K562 (cell line): ENCODE results near the gene TRIM27. TPM values are rescaled to one million over a fixed set of nuclear protein-coding genes. Genes with fewer than 3 reads are reported as not detected.
A peak's percentile ranks its signal among the peaks of the same experiment; 100 is the strongest.

ENCODE experiments used
- BRD9 ChIP-seq: fragments of 450-650 bp; IDR thresholded peaks from 2 replicates; pipeline ENCODE4 v1.6.1; 2018; ENCODE audit warnings: low read depth; ENCODE audit not compliant: partially characterized antibody
- C11orf30 ChIP-seq: fragments of 450-650 bp; IDR thresholded peaks from 2 replicates; pipeline ENCODE4 v1.6.1; 2016; ENCODE audit warnings: low read depth, mild to moderate bottlenecking
- COPS2 ChIP-seq: fragments of 450-650 bp; conservative IDR thresholded peaks from 2 replicates; pipeline ENCODE4 v1.6.1; 2016; ENCODE audit warnings: mild to moderate bottlenecking, moderate library complexity
- EGR1 ChIP-seq: fragments of 450-650 bp; conservative IDR thresholded peaks from 2 replicates; pipeline ENCODE4 v1.6.1; 2017; ENCODE audit warnings: mild to moderate bottlenecking
- FOXK1 ChIP-seq: sonication (generic); formaldehyde crosslinking; IDR thresholded peaks from 2 replicates; pipeline ENCODE4 v1.8.0; 2022; ENCODE audit warnings: missing genetic modification reagents, mild to moderate bottlenecking, borderline replicate concordance
- GATAD2B ChIP-seq: fragments of 450-650 bp; IDR thresholded peaks from 2 replicates; pipeline ENCODE4 v1.6.1; 2017; ENCODE audit warnings: mild to moderate bottlenecking, borderline replicate concordance
- GTF2F1 ChIP-seq: IDR thresholded peaks from 2 replicates; pipeline ENCODE4 v1.6.1; 2011; ENCODE audit warnings: low read depth, low read length, improper control_type of control experiment
- HDAC3 ChIP-seq: fragments of 450-650 bp; IDR thresholded peaks from 2 replicates; pipeline ENCODE4 v1.6.1; 2018; ENCODE audit warnings: borderline replicate concordance, mild to moderate bottlenecking, moderate library complexity; ENCODE audit not compliant: partially characterized antibody
- ILF3 ChIP-seq: fragments of 450-650 bp; IDR thresholded peaks from 2 replicates; pipeline ENCODE4 v1.6.1; 2018; ENCODE audit warnings: antibody characterized with exemption, mild to moderate bottlenecking, moderate library complexity, borderline replicate concordance
- JUND ChIP-seq, 2 experiments: IDR thresholded peaks; 2 replicates in 1 of 2; 3 replicates in 1 of 2; pipeline ENCODE4 v1.6.1; 2011; ENCODE audit warnings: borderline replicate concordance in 2 of 2, low read depth in 2 of 2, low read length in 2 of 2, improper control_type of control experiment in 1 of 2, missing biosample characterization in 1 of 2, missing genetic modification characterization in 1 of 2, missing genetic modification reagents in 1 of 2
- MBD2 ChIP-seq: sonication (generic); IDR thresholded peaks from 2 replicates; pipeline ENCODE4 v1.6.1; 2016; ENCODE audit warnings: low read depth, borderline replicate concordance
- NCOA4 ChIP-seq: fragments of 450-650 bp; IDR thresholded peaks from 2 replicates; pipeline ENCODE4 v1.6.1; 2018; ENCODE audit warnings: mild to moderate bottlenecking; ENCODE audit not compliant: partially characterized antibody
- NUFIP1 ChIP-seq: fragments of 450-650 bp; IDR thresholded peaks from 2 replicates; pipeline ENCODE4 v1.6.1; 2018; ENCODE audit not compliant: partially characterized antibody
- POLR2H ChIP-seq: IDR thresholded peaks from 2 replicates; pipeline ENCODE4 v1.6.1; 2016; ENCODE audit warnings: missing genetic modification characterization, low read depth, mild to moderate bottlenecking, control low read depth, missing compliant biosample characterization, moderate library complexity
- PYGO2 ChIP-seq: fragments of 450-650 bp; IDR thresholded peaks from 2 replicates; pipeline ENCODE4 v1.6.1; 2016; ENCODE audit warnings: mild to moderate bottlenecking, missing genetic modification characterization, moderate library complexity, missing compliant biosample characterization
- RBM14 ChIP-seq: fragments of 200-400 bp; formaldehyde crosslinking; IDR thresholded peaks from 2 replicates; pipeline ENCODE4 v1.6.1; 2018; ENCODE audit warnings: low read depth, mild to moderate bottlenecking, low read length, moderate library complexity, borderline replicate concordance; ENCODE audit not compliant: insufficient read depth
- SAP30 ChIP-seq: fragments of 200-600 bp; sonication (generic); IDR thresholded peaks from 2 replicates; pipeline ENCODE4 v1.6.1; 2012; ENCODE audit warnings: borderline replicate concordance, low read depth, mild to moderate bottlenecking, moderate library complexity, low read length, control low read depth, inconsistent platforms; ENCODE audit not compliant: insufficient read depth, poor library complexity, severe bottlenecking
- SOX6 ChIP-seq: fragments of 450-650 bp; IDR thresholded peaks from 2 replicates; pipeline ENCODE4 v1.6.1; 2014; ENCODE audit warnings: mild to moderate bottlenecking
- SPI1 ChIP-seq: IDR thresholded peaks from 2 replicates; pipeline ENCODE4 v1.6.1; 2011; ENCODE audit warnings: low read depth, low read length, control low read depth, borderline replicate concordance
- ZNF232 ChIP-seq: sonication (generic); formaldehyde crosslinking; IDR thresholded peaks from 2 replicates; pipeline ENCODE4 v1.8.0; 2022; ENCODE audit warnings: mild to moderate bottlenecking, missing genetic modification reagents
- ZNF282 ChIP-seq: sonication (generic); formaldehyde crosslinking; IDR thresholded peaks from 2 replicates; pipeline ENCODE4 v1.8.1; 2023; ENCODE audit warnings: missing genetic modification reagents
- ZNF696 ChIP-seq: fragments of 250-450 bp; sonication (Bioruptor Pico); conservative IDR thresholded peaks from 2 replicates; pipeline ENCODE4 v1.4.0; 2020; ENCODE audit warnings: mild to moderate bottlenecking, moderate library complexity
- polyA plus RNA-seq, 8 experiments: library from polyadenylated mRNA; depleted of rRNA in 4 of 8; stranded (reverse) in 5 of 8; unstranded in 3 of 8; fragments of >200 nt; fragmentation: Nextera tagmentation in 2 of 8; fragmentation: Illumina TruSeq in 1 of 8; extraction: Ambion mirVana in 2 of 8; extraction: Trizol in 1 of 8; gene quantifications; 2 replicates each; pipeline versions ENCODE4 v1.2.1 to v1.2.3, GENCODE V29; 2011 to 2014; ENCODE audit warnings: inconsistent platforms in 1 of 8, missing spikeins in 1 of 8
- total RNA-seq, 7 experiments: library from RNA; depleted of rRNA in 6 of 7; stranded (reverse); fragments of >200 nt in 6 of 7; fragmentation: Illumina TruSeq in 2 of 7; extraction: Trizol in 2 of 7; gene quantifications; 2 replicates each; pipeline versions ENCODE4 v1.2.1 to v1.2.3, GENCODE V29; 2011 to 2021; ENCODE audit warnings: low replicate concordance in 1 of 7
- TF ChIP-seq, protein P1 (sequence below): fragments of 450-650 bp; IDR thresholded peaks from 2 replicates; pipeline ENCODE4 v1.6.1; 2016; ENCODE audit warnings: borderline replicate concordance
- TF ChIP-seq, protein P2 (sequence below): fragments of 450-650 bp; formaldehyde crosslinking; IDR thresholded peaks from 2 replicates; pipeline ENCODE4 v1.4.0; 2022; ENCODE audit warnings: missing genetic modification characterization

Gene TRIM27
- total and polyA plus RNA-seq, 9 of the 15 experiments (the other 6 are each of a cell fraction or from before 2014, with no cell fraction given): 37.7 to 235 (median 122) TPM

DNA sequence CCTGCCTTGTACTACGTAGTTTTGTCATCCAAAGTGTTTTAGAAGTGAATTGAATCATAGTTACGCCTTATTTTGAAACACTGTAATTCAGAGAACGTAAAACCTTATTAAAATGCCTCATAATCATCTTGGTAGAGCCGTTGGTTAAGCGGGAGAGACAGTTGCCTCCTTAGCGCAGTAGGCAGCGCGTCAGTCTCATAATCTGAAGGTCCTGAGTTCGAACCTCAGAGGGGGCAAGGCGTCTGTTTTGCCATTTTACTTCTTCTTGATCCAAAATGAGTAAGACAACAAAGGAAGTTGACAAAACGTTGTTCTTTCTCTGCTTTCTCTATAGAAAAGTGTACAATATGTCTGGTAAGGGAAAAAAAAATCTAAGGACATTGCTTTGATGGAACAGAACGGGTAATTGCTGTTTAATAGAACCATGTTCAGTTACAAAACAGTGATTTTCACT, 20.7 kb upstream of the TRIM27 start (continued):
- TF ChIP-seq, protein P1, sequence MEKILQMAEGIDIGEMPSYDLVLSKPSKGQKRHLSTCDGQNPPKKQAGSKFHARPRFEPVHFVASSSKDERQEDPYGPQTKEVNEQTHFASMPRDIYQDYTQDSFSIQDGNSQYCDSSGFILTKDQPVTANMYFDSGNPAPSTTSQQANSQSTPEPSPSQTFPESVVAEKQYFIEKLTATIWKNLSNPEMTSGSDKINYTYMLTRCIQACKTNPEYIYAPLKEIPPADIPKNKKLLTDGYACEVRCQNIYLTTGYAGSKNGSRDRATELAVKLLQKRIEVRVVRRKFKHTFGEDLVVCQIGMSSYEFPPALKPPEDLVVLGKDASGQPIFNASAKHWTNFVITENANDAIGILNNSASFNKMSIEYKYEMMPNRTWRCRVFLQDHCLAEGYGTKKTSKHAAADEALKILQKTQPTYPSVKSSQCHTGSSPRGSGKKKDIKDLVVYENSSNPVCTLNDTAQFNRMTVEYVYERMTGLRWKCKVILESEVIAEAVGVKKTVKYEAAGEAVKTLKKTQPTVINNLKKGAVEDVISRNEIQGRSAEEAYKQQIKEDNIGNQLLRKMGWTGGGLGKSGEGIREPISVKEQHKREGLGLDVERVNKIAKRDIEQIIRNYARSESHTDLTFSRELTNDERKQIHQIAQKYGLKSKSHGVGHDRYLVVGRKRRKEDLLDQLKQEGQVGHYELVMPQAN: no peak
- no peak for TF ChIP-seq NCOA4
- TF ChIP-seq ZNF696 (CRISPR knock-in tag): no peak
- TF ChIP-seq RBM14: no peak
- peak; percentile 30 for TF ChIP-seq NUFIP1
- peak; percentile 29 for TF ChIP-seq GATAD2B
- peak; percentile 93 for TF ChIP-seq BRD9
- TF ChIP-seq SOX6: peak; percentile 48; the same call in 1 of the 2 replicates
- TF ChIP-seq JUND (IDR thresholded peaks at IDR 0.05; ENCODE audit: borderline replicate concordance, low read depth, low read length): peak; percentile 59; the same call in 1 of the 2 replicates
- peak; percentile 47; the same call in 2 of the 3 replicates for TF ChIP-seq JUND (tag; IDR thresholded peaks at IDR 0.05; ENCODE audit: borderline replicate concordance, low read depth, low read length)
- peak; percentile 99 for TF ChIP-seq POLR2H (tag)
- TF ChIP-seq PYGO2 (tag): no peak
- TF ChIP-seq ZNF232 (CRISPR knock-in tag): 0 out of 2 replicates have a peak, but pooled peaks have one; percentile 65
- TF ChIP-seq ZNF282 (CRISPR knock-in tag): no peak
- no peak for TF ChIP-seq MBD2
- TF ChIP-seq EGR1: no peak
- TF ChIP-seq FOXK1: no peak
- TF ChIP-seq, protein P2, sequence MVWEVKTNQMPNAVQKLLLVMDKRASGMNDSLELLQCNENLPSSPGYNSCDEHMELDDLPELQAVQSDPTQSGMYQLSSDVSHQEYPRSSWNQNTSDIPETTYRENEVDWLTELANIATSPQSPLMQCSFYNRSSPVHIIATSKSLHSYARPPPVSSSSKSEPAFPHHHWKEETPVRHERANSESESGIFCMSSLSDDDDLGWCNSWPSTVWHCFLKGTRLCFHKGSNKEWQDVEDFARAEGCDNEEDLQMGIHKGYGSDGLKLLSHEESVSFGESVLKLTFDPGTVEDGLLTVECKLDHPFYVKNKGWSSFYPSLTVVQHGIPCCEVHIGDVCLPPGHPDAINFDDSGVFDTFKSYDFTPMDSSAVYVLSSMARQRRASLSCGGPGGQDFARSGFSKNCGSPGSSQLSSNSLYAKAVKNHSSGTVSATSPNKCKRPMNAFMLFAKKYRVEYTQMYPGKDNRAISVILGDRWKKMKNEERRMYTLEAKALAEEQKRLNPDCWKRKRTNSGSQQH (CRISPR knock-in tag): no peak
- peak; percentile 81; the same call in 1 of the 2 replicates for TF ChIP-seq ILF3
- no peak for TF ChIP-seq COPS2
- no peak for TF ChIP-seq GTF2F1
- no peak for TF ChIP-seq SPI1
- no peak for TF ChIP-seq HDAC3
- TF ChIP-seq SAP30: no peak
- TF ChIP-seq C11orf30: peak; percentile 64
